Kidney epithelial cell (primary cell): ENCODE results near the gene B3GNT4. TPM values are rescaled to one million over a fixed set of nuclear protein-coding genes. Genes with fewer than 3 reads are reported as not detected.

Experiments used
- DNase-seq: peaks from one replicate; pipeline ENCODE4 v3.0.0-alpha.2; 2010; ENCODE audit warnings: low read depth
- H3K27me3 ChIP-seq: 2 replicates; pipeline ENCODE4 v1.6.0; 2011; ENCODE audit warnings: low read length; ENCODE audit not compliant: control insufficient read depth, insufficient read depth
- H3K36me3 ChIP-seq: 2 replicates; pipeline ENCODE4 v1.5.1; 2011; ENCODE audit warnings: low read length; ENCODE audit not compliant: control insufficient read depth, insufficient read depth
- H3K4me3 ChIP-seq: 2 replicates; pipeline ENCODE4 v1.5.1; 2011; ENCODE audit warnings: low read depth, mild to moderate bottlenecking, control low read depth, low read length
- CTCF ChIP-seq: IDR thresholded peaks from 2 replicates; pipeline ENCODE4 v1.5.1; 2011; ENCODE audit warnings: mild to moderate bottlenecking, moderate library complexity, low read length, control low read depth, inconsistent platforms; ENCODE audit not compliant: insufficient read depth, poor library complexity, severe bottlenecking
- total RNA-seq: library from RNA; depleted of rRNA; stranded (reverse); fragments of >200 nt; gene quantifications from 2 replicates; pipeline ENCODE4 v1.2.3, GENCODE V29; 2015

B3GNT4 gene
- total RNA-seq, 1 donor from 2014 or later = 0.75 TPM

- Histone ChIP-seq H3K27me3 (no peaks in the 10 kb centered on the region), H3K36me3 (no peaks in the 10 kb centered on the region), H3K4me3 (no peak overlapping the region)
- TF ChIP-seq CTCF = no peak
- no peak for DNase-seq
Observed at GRCh38 chr12:122230798-122231197, 27.3 kb downstream of the B3GNT4 start.

- TF ChIP-seq CTCF = no peak
- DNase-seq = no peak
- Histone ChIP-seq H3K36me3 (no peaks in the 10 kb centered on the region), H3K27me3 (no peaks in the 10 kb centered on the region), H3K4me3 (no peak overlapping the region)
Observed at GRCh38 chr12:122232691-122233090, 29.2 kb downstream of the B3GNT4 start.

GRCh38 chr12:122235741-122236140 lies 32.2 kb downstream of the B3GNT4 start:
- DNase-seq = no peak
- Histone ChIP-seq H3K4me3 (no peak overlapping the region), H3K36me3 (no peaks in the 10 kb centered on the region), H3K27me3 (no peaks in the 10 kb centered on the region)
- no peak for TF ChIP-seq CTCF

GRCh38 chr12:122238861-122239260 lies 35.4 kb downstream of the B3GNT4 start:
- Histone ChIP-seq H3K36me3 (no peaks in the 10 kb centered on the region), H3K27me3 (no peaks in the 10 kb centered on the region), H3K4me3 (no peak overlapping the region)
- DNase-seq = no peak
- no peak for TF ChIP-seq CTCF

- TF ChIP-seq CTCF = no peak
- Histone ChIP-seq H3K36me3 (no peaks in the 10 kb centered on the region), H3K4me3 (no peak overlapping the region), H3K27me3 (no peaks in the 10 kb centered on the region)
- DNase-seq = no peak
Observed at GRCh38 chr12:122243965-122244364, 40.5 kb downstream of the B3GNT4 start.

- Histone ChIP-seq H3K27me3 (no peaks in the 10 kb centered on the region), H3K36me3 (no peaks in the 10 kb centered on the region), H3K4me3 (no peak overlapping the region)
- no peak for DNase-seq
- no peak for TF ChIP-seq CTCF
Observed at GRCh38 chr12:122244565-122245371, 41.3 kb downstream of the B3GNT4 start.
